Mucosa of rectum (tissue), 2 donors: ENCODE measurements around the gene REC114.
A peak's percentile ranks its signal among the peaks of the same experiment; 100 is the strongest.

Experiments used
- H3K27ac ChIP-seq, 2 donors: one replicate each; pipeline ENCODE4 v1.7.0; 2013; ENCODE audit warnings: inconsistent platforms in 2 of 2, low read depth in 2 of 2, low read length in 2 of 2
- H3K27me3 ChIP-seq, 2 donors: one replicate each; pipeline ENCODE4 v1.7.0; 2013; ENCODE audit warnings: low read length in 2 of 2; ENCODE audit not compliant: control insufficient read depth in 2 of 2, insufficient read depth in 2 of 2
- H3K36me3 ChIP-seq, 2 donors: one replicate each; pipeline ENCODE4 v1.7.0; 2013; ENCODE audit warnings: low read length in 2 of 2; ENCODE audit not compliant: control insufficient read depth in 2 of 2, insufficient read depth in 2 of 2
- H3K4me1 ChIP-seq, 2 donors: one replicate each; pipeline ENCODE4 v1.7.0; 2013; ENCODE audit warnings: low read length in 2 of 2, mild to moderate bottlenecking in 1 of 2; ENCODE audit not compliant: control insufficient read depth in 2 of 2, insufficient read depth in 2 of 2
- H3K4me3 ChIP-seq, 2 donors: one replicate each; pipeline ENCODE4 v1.7.0; 2013; ENCODE audit warnings: low read length in 2 of 2
- H3K9ac ChIP-seq, 2 donors: one replicate each; pipeline ENCODE4 v1.7.0; 2013; ENCODE audit warnings: low read length in 2 of 2, low read depth in 1 of 2, mild to moderate bottlenecking in 1 of 2
- H3K9me3 ChIP-seq, 2 donors: one replicate each; pipeline ENCODE4 v1.7.0; 2013; ENCODE audit warnings: low read length in 2 of 2; ENCODE audit not compliant: control insufficient read depth in 2 of 2
- donor health status: healthy.
- donor health status: Normal muscosa, but diverticular disease.

The REC114 gene

DNA sequence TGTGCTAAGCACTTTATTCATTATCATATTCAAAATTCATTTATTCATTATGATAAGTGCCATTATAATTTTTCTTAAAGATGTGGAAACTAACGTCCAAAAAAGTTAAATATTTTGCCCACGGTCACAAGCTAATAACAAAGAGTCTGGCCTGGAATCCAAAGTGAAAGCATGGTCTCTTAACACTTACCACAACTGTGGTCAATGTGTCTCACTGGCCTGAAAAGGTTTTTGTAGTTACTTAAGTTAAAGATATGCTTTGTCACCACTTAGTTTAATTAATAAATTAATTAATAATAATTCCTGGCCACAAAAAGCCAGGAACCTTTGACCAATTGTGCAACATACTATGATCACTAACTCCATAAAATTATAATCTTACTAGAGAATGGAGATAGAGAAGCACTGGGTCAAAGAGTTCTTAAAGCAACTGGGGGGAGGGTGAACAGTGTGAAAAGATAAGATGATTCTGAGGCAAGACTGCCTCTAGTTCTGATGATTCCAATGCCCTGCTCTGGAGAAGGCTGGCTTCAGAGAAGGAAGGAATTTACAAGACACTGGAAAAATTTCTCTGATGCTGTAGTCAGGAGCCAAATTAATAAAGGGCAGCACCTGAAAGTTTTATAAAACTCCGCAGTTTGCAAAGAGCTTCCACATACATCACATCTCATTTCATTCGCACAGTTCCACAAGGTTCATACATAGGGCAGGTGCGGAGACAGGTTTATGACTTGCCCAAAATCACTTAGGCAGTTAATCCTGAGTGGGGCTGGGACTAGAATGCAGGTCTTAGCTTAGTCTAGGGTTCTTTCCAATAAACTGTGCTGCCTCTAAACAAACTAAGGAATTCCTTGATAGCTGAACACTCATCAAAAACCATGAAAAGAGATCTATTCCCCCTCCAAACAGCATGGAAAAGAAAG lies 157.7 kb downstream of the REC114 start:
- Histone ChIP-seq H3K9me3 (no peaks in the 10 kb centered on the region), H3K4me1 (peaks cover 24 to 30% of the 10 kb centered on the region in 2 donors), H3K36me3 (no peaks in the 10 kb centered on the region), H3K4me3 (no peak overlapping the region), H3K27me3 (no peaks in the 10 kb centered on the region), H3K9ac (no peak overlapping the region), H3K27ac (peak overlapping the region; percentile 36 to 38)

DNA sequence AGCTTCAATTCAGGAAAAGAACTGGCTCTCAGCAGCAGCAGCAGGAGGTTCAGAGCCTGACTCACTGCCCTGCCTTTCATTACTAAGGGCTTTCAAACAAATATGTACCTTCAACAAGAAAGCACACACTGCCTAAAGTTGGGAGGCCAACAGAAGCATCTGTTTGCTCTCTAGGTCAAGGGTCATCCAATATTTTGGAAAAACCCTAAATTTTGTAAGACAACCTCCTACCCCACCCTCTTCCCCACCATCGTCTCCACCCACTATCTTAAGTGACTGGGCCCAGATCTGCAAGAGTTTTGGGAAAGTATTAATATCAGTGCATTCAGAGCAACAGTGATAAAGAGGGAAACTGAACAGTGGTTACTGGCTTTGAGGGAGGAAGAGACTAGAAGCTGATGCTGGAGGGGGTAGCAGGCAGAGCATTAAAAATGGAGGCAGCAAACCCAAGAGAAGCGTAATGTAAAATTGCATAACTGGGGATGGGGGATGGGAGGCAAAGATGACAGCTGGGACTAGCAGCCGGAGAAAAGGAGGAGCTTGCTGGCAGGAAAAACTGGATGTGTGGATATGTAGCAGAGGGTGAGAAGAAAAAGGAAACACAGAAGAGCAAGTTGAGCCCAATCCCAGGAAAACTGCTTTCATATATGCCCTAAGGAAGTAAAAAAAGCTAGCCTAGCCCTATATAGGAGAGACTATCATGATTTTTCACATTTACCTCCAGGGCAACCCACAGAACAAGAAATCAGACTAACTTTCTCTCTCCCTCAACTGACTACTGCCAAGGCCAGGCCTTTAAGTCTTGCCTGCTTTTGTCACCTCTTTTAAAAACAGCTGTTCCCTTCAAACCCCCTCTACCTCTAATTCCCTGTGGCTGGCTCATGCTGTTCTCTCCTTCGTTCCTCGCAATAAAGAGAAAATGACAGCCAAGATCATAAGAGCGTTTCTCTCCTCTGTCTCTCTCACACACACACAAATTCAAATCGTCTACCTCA lies 158.8 kb downstream of the REC114 start:
- H3K9me3 ChIP-seq, result no peaks in the 10 kb centered on the region
- H3K4me1 ChIP-seq, result peaks cover 24 to 30% of the 10 kb centered on the region in 2 donors
- peak overlapping the region in 1 of 2 donors; percentile 37 for H3K4me3 ChIP-seq
- peak overlapping the region; percentile 38 to 39 for H3K27ac ChIP-seq
- H3K9ac ChIP-seq, result peak overlapping the region; percentile 9 to 35
- no peaks in the 10 kb centered on the region for H3K36me3 ChIP-seq
- H3K27me3 ChIP-seq, result no peaks in the 10 kb centered on the region

DNA sequence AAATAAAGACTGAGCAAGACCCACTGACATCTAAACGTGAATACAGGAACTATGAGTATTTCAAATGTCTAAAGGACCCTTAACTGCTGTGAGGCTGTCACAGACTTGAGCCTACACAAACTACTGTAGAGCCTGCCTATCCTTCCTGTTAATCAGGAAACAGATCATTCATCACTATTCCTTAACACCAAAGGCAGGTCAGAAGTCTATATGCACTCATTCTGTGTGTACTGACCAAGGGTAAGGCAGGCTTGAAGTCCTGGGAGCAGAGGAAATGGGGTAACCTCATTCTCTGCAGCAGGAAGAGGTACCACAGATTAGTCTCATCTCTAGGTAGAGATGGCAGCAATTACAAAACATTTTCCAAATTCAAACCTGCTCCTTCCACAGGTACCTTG lies 159.5 kb downstream of the REC114 start:
- H3K9ac ChIP-seq, result peak overlapping the region in 1 of 2 donors; percentile 35
- H3K4me1 ChIP-seq, result peaks cover 24 to 26% of the 10 kb centered on the region in 2 donors
- H3K9me3 ChIP-seq, result no peaks in the 10 kb centered on the region
- no peaks in the 10 kb centered on the region for H3K36me3 ChIP-seq
- H3K27ac ChIP-seq, result peak overlapping the region; percentile 38 to 39
- no peaks in the 10 kb centered on the region for H3K27me3 ChIP-seq
- H3K4me3 ChIP-seq, result no peak overlapping the region

DNA sequence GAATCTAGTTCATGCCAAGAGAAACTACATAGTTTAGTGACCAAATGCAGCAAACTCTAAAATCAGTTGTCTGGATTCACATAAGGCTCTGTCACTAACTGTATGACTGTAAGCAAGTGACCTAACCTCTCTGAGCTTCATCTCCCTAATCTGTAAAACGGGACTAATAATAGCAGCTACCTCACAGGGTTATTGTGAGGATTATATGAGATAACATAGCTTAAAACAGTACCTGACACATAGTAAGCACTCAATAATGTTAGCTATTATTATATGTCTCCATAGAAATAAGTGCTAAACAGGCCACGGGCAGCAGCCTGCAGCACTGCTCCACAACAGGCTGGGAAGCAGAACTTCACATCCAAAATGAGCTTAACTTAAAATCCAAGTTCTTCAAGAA lies 160.0 kb downstream of the REC114 start:
- no peak overlapping the region for H3K9ac ChIP-seq
- peaks cover 24% of the 10 kb centered on the region in 2 donors for H3K4me1 ChIP-seq

DNA sequence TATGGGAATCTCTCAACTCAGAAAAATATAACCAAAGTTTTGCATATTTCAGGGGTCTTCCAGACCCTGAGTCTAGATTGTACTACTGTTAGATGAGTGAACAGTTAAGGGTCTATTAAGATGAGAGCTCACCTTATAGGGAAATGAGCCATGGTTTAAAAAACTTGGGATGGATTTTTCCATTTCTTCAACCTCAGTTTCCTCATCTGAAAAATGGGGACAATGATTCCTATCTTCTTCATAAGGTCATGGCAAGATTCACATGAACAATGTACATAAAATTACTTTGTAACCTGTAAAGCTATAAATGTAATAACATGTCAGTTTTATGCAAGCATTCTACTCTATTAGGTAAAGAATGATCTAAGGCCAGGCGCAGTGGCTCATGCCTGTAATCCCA lies 161.5 kb downstream of the REC114 start:
- Histone ChIP-seq H3K27me3 (no peaks in the 10 kb centered on the region), H3K4me1 (peaks cover 24% of the 10 kb centered on the region in 2 donors), H3K36me3 (no peaks in the 10 kb centered on the region), H3K9ac (no peak overlapping the region), H3K27ac (no peak overlapping the region), H3K9me3 (no peaks in the 10 kb centered on the region), H3K4me3 (no peak overlapping the region)

More for the DNA sequence above, 160.0 kb downstream of the REC114 start:
- no peaks in the 10 kb centered on the region for H3K36me3 ChIP-seq
- H3K4me3 ChIP-seq, result no peak overlapping the region
- H3K27me3 ChIP-seq, result no peaks in the 10 kb centered on the region
- no peak overlapping the region for H3K27ac ChIP-seq
- no peaks in the 10 kb centered on the region for H3K9me3 ChIP-seq

DNA sequence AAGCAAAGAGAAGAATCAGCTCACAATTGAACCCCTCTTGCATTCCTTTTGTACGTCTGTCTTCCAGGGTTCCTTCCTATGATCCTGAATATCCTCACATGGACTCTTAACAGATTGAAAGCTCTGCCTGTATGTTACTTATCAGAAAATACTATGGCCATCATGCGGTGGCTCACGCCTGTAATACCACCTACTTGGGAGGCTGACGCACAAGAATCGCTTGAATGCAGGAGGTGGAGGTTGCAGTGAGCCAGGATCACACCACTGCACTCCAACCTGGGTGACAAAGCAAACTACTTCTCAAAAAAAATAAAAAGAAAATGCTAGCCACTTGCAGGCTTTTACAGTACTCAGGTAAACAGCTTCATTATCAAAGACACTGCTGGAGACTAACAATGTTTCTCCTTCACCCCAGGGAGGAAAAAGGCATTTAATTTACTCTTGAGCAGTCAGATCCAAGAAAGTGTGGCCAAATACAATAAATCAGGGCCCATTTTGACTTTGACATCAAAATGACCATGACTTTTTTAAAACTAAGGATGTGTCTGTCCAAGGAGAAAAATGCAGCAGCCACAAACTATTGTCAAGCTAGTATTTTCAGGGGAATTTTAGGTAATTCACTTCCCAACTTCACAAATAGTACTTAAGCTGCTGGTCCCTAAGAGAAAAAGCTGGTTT lies 162.9 kb downstream of the REC114 start:
- no peak overlapping the region for H3K9ac ChIP-seq
- no peak overlapping the region for H3K4me3 ChIP-seq
- peaks cover 17 to 21% of the 10 kb centered on the region in 2 donors for H3K4me1 ChIP-seq
- H3K27me3 ChIP-seq, result no peaks in the 10 kb centered on the region
- no peak overlapping the region for H3K27ac ChIP-seq
- no peaks in the 10 kb centered on the region for H3K9me3 ChIP-seq
- no peaks in the 10 kb centered on the region for H3K36me3 ChIP-seq

DNA sequence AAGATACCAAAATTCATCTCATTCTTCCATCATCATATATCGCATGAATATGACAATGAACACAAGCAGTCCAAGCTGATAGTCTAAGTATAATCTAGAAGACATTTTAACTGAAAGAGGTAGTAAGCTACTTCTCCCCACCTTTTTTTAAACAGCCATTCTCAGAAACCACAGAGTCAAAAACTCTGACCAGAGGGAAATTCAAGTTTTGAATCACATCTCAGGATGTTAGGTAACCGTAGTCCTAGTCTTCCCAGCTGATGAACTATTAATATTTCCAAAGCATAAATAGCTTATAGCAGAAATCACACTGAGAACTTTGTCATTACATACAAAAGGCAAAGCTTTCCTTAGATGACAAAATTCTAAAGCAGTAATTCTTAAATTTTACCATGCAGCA lies 164.4 kb downstream of the REC114 start:
- H3K27me3 ChIP-seq, result no peaks in the 10 kb centered on the region
- H3K36me3 ChIP-seq, result no peaks in the 10 kb centered on the region
- no peak overlapping the region for H3K9ac ChIP-seq
- peaks cover 4 to 8% of the 10 kb centered on the region in 2 donors for H3K4me1 ChIP-seq
- no peak overlapping the region for H3K27ac ChIP-seq
- H3K4me3 ChIP-seq, result no peak overlapping the region
- H3K9me3 ChIP-seq, result no peaks in the 10 kb centered on the region

DNA sequence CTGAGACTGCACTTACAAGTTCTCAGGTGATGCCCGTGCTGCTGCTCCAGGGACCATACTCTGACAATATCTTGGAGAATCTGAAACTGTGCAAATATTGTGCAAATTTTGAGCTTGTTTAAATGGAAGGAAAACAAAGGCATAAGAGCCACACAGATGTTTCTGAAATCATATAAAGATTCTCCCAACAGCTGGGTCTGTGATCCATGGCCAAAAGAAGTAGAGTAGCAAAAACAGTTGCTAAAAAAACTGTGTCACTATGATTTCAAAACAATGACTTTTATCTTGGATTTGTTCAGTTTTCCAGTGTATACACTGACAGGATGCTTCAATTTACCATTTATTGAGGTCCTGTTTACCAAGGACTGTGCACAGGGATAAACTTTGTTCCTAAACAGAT lies 164.9 kb downstream of the REC114 start:
- Histone ChIP-seq H3K4me1 (peaks cover 0 to 4% of the 10 kb centered on the region in 2 donors), H3K36me3 (no peaks in the 10 kb centered on the region), H3K4me3 (no peak overlapping the region), H3K27me3 (no peaks in the 10 kb centered on the region), H3K9ac (no peak overlapping the region), H3K27ac (no peak overlapping the region), H3K9me3 (no peaks in the 10 kb centered on the region)

DNA sequence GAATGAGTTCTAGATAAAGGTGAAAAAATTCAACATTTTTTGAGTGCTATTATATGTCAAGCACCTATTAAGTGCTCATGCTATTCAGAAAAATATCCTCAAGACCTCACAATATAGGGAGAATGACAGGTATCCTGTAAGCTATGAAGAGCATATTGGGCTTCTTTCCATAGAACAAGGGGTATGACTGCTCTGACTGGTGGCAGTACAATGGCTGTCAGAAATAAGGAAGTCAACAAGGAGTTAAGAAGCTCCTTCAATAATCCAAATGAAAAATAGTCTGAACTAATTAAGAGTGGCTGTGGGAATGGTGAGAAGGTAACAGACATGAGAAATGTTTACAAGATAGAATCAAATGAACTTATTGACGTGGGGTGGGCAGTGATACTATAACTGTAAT lies 165.5 kb downstream of the REC114 start:
- no peaks in the 10 kb centered on the region for H3K4me1 ChIP-seq
- H3K9ac ChIP-seq, result no peak overlapping the region
- H3K9me3 ChIP-seq, result no peaks in the 10 kb centered on the region
- no peak overlapping the region for H3K27ac ChIP-seq
- H3K36me3 ChIP-seq, result no peaks in the 10 kb centered on the region
- no peak overlapping the region for H3K4me3 ChIP-seq
- no peaks in the 10 kb centered on the region for H3K27me3 ChIP-seq
